T-helper 2 cell (primary cell): ENCODE data around the gene DNASE1L2.
A peak's percentile ranks its signal among the peaks of the same experiment; 100 is the strongest.
"Not testable (repeated sequence)": the region's sequence is repeated elsewhere in the genome, so short reads cannot be mapped to it uniquely, and the experiment has no call there.

Experiments used
- DNase-seq, 5 experiments: peaks; one replicate each; pipeline versions ENCODE4 v3.0.0 to v3.0.0-alpha.2; 2012 to 2022

DNASE1L2 gene

GRCh38 chr16:2242598-2242997 is 6.4 kb downstream of the DNASE1L2 start:
- DNase-seq: no peak

GRCh38 chr16:2243031-2243528 is 6.8 kb downstream of the DNASE1L2 start:
- DNase-seq: no peak

- DNase-seq: no peak
Observed at GRCh38 chr16:2243781-2244180, 7.5 kb downstream of the DNASE1L2 start.

DNA sequence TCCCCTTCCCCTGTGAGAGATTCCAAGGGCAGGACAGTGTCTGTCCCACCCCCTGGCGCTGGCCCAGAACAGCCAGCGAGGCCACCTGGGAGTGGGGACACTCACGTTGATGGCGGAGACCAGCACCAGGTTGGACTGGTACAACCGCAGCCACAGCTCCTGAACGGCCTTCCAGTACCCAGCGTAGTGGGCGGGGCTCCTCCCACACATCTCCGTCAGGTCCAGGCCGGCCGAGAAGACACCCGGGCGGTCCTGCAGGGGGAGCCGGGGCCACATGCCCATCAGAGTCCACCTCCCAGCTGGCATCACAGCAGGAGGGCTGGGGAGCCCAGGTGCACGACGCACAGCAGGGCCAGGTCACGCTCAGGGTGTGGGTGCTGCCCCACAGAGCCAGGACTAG is 8.1 kb downstream of the DNASE1L2 start:
- DNase-seq: no peak

DNA sequence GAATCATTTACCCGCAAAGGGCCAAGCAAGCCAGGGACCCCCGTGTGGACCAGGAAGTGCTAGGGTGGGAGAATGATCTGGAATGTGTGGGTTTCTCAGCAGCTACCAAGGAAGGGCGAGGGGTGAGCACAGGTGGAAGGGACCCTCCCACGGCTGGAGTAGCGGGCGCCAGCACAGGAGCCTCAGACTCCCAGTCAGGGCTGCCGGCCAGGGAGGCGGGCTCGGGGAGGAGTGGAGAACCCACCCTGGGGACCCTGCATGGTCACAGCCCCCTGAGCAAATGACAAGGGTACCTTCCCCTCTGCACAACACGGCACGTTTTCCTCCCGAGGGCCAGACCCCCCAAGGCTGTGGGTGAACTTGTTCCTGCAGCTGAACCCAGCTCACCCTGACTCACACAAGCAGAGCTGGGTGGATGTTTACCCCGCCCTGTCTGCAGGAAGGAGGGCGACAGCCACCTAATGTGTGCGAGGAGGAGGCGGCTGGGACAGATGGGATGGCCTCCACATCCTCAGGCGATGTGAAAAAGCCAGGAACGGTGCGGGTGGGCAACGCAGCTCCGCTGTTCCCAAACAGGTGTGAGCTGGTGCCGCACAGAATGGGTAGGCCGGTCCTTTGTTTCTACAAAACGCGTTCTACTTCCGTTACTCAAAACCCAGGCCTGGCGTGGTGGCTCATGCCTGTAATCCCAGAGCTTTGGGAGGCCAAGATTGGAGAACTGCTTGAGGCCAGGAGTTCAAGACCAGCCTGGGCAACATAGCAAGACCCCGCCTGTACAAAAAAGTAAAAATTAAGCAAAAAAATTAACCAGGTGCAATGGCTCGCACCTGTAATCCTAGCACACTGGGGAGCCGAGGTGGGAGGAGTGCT is 8.9 kb downstream of the DNASE1L2 start:
- no peak for DNase-seq

- no peak for DNase-seq
Observed at GRCh38 chr16:2246301-2246885, 10.1 kb downstream of the DNASE1L2 start.

GRCh38 chr16:2250652-2251295 is 14.5 kb downstream of the DNASE1L2 start:
- DNase-seq: peak in 3 of 5 experiments; percentile 36 to 53 (median 40)

- DNase-seq: peak; percentile 57 to 84 (median 67)
Observed at GRCh38 chr16:2251296-2252111, 15.3 kb downstream of the DNASE1L2 start, which contains the start of gene ECI1. ECI1 (minus strand) TSS chr16:2251587; CDS start chr16:2251566, 21 bp downstream.

DNA sequence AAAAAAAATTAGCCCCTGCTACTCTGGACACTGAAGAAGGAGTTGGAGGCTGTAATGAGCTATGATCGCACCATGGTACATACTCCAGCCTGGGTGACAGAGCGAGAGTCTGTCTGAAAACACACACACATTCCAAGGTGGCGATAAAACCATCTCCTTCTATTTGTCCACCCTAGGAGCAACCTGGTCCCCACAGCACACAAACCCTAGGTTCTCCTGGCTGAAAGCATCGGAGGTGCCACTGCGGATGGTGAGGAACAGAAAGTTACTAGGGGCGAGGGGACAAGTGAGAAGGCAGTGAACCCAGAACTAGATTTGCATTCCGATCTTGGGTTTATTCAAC is 16.5 kb downstream of the DNASE1L2 start:
- no peak for DNase-seq

GRCh38 chr16:2253293-2253692 is 17.0 kb downstream of the DNASE1L2 start:
- DNase-seq: no peak

GRCh38 chr16:2256531-2257140 is 20.4 kb downstream of the DNASE1L2 start:
- DNase-seq: no peak

DNA sequence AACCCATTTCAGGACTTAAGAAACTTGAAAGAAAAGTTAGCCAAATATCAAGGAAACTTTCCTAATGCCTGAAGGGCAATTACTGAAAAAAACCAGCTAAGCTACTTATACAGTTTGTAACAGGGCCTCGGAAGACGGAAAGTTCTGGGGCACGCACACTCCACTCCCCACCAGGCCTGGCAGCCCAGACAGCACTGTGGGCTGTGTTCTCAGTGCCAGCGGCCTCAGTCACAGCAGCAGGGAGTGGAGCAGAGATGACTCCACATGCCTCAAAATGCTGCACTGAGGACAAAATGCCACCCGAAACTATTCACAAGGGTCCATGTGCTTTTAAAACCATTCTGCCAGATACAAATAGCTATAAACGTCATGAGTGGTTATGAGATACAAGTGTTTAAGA is 21.5 kb downstream of the DNASE1L2 start:
- DNase-seq: no peak

DNA sequence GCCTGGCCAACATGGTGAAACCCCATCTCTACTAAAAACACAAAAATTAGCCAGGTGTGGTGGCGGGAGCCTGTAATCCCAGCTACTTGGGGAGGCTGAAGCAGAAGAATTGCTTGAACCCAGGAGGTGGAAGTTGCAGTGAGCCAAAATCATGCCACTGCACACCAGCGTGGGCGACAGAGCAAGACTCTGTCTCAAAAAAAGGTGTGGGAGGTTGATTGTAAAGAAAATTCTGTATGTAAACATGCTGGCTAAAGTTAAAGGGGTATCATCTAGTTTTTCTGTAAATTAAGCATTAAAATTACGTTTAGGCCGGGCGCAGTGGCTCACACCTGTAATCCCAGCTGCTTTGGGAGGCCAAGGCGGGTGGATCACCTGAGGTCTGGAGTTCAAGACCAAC is 22.3 kb downstream of the DNASE1L2 start:
- not testable (repeated sequence) for DNase-seq

GRCh38 chr16:2260250-2260649 is 24.0 kb downstream of the DNASE1L2 start:
- DNase-seq: no peak

DNA sequence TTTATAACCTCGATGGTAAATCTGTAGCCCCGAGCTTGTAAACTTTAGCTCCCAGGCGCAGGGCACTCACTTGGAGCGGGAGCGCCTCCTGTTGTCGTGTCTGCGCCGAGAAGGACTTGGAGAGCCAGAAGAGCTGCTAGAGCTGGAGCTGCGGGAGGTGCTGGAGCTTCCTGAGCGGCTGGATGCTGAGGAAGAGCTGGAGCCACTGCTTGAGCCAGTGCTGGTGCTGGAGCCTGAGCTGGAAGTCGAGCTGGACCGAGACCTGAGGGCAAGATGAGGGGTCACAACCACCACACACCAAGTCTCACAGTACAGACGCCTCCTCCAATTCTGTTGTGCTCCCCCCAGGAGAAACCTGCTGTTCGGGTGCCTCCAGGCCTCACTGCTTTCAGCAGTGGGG is 26.8 kb downstream of the DNASE1L2 start:
- not testable (repeated sequence) for DNase-seq

GRCh38 chr16:2266887-2267286 is 30.6 kb downstream of the DNASE1L2 start:
- DNase-seq: peak in 2 of 5 experiments; percentile 7 to 43

DNA sequence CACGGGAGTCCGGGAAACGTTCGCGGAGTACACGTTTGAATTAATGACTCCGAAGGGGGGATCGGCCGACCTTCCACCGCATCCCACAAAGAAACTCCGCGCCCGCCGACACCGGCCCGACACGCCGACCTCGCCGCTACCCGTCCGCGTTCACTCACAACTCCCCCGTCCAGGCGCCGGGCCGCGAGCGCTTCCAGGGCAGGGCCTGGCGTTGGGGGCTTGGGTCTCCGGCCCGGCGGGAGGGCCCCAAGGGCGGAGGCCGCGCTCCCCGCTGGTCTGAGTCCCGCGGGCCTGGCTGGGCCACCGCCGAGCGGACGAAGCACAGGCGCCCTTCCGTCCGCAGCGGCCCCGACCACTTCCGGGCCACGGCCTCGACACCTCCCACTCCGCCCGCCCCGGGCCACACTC is 31.3 kb downstream of the DNASE1L2 start:
- peak in 1 of 5 experiments; percentile 3 for DNase-seq

DNA sequence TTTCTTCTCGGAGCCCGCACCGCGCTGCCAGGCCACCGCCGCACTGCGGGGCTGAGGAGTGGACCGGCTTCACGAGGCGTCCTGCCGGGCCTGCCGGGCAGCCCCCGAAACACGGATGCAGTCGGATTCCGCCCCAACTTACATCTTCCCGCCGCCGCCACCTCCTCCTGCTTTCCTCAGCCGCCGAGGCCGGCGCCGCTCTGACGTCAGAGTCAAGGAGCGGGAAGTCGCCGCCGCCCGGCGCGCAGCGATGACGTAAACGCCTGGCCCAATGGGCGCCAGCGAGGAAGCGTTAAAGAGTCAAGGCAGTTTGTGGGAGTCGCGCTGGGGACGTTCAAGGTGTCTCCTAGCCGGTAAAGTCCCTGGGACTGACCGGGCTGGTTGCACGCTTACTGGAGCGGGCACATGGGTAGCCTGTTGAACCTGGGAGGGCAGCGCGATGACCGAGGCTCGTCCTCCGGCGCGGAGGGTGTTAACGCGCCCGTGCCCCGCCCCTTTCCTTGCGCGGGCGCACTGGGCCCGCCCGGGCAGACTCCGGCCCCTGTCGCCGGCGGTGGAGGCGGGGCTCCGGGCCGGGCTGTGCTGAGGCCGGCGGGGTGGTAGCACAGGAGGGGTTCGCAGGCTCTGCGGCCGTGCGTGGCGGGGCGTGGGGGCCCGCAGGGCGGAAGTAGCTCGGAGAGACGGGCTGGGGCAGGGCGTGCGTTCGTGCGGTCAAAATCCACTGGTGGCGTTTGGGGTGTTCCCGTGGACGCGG is 31.8 kb downstream of the DNASE1L2 start, which contains the start of gene RNPS1:
Gene RNPS1 (minus strand): TSS at position 214 of the 754 bp plus-strand sequence. CDS start 3,483 bp downstream, outside the sequence.
- DNase-seq: peak; percentile 92 to 97 (median 95)

- no peak for DNase-seq
Observed at GRCh38 chr16:2270070-2270462, 33.8 kb downstream of the DNASE1L2 start.

- DNase-seq: no peak
Observed at GRCh38 chr16:2270588-2271470, 34.6 kb downstream of the DNASE1L2 start.
